ENCODE data around the gene OR52A5.

DNA sequence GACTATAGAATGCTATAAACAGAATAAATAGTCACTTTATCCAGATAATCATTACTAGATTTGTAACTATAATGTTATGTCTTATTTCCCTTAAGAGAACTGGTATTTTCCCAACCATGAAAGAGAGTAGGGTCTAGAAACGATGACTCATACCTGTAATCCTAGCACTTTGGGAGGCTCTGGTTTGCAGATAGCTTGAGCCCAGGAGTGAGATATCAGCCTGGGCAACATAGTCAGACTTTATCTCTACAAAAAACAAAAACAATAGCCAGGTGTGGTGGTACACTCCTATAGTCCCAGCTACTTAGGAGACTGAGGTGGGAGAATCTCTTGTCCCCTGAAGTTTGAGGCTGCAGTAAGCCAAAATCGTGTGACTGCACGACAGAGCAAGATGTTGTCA is 30.9 kb downstream of the OR52A5 start:
- no peak for TF ChIP-seq TCF7L2 (IDR thresholded peaks at IDR 0.05; ENCODE audit: low read depth, low read length)
- no peak for TF ChIP-seq POLR2AphosphoS5 (IDR thresholded peaks at IDR 0.05; ENCODE audit: low read depth, low read length)
- TF ChIP-seq, protein P1, sequence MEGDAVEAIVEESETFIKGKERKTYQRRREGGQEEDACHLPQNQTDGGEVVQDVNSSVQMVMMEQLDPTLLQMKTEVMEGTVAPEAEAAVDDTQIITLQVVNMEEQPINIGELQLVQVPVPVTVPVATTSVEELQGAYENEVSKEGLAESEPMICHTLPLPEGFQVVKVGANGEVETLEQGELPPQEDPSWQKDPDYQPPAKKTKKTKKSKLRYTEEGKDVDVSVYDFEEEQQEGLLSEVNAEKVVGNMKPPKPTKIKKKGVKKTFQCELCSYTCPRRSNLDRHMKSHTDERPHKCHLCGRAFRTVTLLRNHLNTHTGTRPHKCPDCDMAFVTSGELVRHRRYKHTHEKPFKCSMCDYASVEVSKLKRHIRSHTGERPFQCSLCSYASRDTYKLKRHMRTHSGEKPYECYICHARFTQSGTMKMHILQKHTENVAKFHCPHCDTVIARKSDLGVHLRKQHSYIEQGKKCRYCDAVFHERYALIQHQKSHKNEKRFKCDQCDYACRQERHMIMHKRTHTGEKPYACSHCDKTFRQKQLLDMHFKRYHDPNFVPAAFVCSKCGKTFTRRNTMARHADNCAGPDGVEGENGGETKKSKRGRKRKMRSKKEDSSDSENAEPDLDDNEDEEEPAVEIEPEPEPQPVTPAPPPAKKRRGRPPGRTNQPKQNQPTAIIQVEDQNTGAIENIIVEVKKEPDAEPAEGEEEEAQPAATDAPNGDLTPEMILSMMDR (IDR thresholded peaks at IDR 0.05): no peak
